ENCODE results near the gene CXXC5. TPM values are rescaled to one million over a fixed set of nuclear protein-coding genes. Genes with fewer than 3 reads are reported as not detected.
A peak's percentile ranks its signal among the peaks of the same experiment; 100 is the strongest.

The CXXC5 gene
- total RNA-seq, 4 donors from 2014 or later, result 52.3 to 81.8 (median 62.6) TPM

DNA sequence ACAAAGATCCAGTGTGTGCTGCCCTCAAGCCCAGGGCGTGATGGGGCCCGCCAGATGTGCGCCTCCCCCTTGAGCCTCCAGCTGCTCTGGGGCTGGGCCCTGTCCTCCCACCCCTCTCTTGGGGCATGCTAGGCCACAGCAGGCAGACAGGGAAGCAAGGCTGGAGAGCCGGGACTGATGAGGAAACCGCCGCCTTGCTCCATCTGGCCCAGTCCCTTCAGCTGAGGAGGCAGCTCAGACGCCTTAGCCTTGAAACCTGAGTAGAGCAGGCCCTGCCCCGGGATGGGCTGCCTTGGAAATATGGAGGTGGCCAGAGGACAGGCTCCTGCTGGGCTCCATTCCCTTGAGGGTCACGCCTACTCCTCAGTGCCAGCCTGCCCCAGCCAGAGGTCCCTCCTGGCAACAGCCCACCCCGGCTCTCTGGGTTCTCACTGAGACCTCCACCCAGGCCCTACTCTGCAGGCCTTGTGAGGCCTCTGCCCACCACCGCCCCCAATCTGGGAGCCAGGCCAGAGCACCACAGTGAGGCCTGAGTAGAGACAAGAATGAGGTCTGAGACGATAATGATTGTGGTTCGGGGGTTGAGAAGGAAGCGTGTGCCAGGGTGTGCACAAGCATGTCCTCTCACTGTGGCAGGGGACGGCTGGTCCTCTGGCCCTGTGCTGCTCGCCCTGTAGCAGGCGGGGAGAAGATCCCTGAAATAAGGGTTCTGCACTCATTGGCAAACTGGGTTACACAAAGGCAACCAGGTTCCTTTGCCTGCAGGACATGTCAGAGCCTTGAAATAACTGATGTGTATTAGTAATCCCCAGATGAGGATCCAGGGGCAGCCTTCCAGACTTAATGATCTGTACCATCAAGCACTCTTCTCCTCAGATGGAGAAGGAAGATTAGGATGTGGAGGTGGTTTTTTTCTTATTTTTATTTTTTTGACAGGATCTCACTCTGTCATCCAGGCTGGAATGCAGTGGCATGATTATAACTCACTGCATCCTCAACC lies 30.9 kb downstream of the CXXC5 start:
- DNase-seq, result no peak
- H3K27ac ChIP-seq, result peak overlapping the region in 2 of 3 donors; percentile 9 to 18
- peaks cover 17 to 29% of the 10 kb centered on the region in 2 donors for H3K36me3 ChIP-seq
- no peak overlapping the region for H3K4me3 ChIP-seq (replicated peaks in 1 of 3)
- TF ChIP-seq, protein P1, sequence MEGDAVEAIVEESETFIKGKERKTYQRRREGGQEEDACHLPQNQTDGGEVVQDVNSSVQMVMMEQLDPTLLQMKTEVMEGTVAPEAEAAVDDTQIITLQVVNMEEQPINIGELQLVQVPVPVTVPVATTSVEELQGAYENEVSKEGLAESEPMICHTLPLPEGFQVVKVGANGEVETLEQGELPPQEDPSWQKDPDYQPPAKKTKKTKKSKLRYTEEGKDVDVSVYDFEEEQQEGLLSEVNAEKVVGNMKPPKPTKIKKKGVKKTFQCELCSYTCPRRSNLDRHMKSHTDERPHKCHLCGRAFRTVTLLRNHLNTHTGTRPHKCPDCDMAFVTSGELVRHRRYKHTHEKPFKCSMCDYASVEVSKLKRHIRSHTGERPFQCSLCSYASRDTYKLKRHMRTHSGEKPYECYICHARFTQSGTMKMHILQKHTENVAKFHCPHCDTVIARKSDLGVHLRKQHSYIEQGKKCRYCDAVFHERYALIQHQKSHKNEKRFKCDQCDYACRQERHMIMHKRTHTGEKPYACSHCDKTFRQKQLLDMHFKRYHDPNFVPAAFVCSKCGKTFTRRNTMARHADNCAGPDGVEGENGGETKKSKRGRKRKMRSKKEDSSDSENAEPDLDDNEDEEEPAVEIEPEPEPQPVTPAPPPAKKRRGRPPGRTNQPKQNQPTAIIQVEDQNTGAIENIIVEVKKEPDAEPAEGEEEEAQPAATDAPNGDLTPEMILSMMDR (IDR thresholded peaks at IDR 0.05), result no peak
- no peak for TF ChIP-seq POLR2A (IDR thresholded peaks at IDR 0.05)
- H3K9me3 ChIP-seq, result no peaks in the 10 kb centered on the region
- H3K27me3 ChIP-seq, result no peaks in the 10 kb centered on the region
- intact Hi-C loops (cut with DNase I), result no loop called here
- 71 to 78% methylated on average over 6 to 9 of the region's 17 CpGs for WGBS, 2 donors
- peaks cover 19 to 48% of the 10 kb centered on the region in 2 donors for H3K4me1 ChIP-seq

DNA sequence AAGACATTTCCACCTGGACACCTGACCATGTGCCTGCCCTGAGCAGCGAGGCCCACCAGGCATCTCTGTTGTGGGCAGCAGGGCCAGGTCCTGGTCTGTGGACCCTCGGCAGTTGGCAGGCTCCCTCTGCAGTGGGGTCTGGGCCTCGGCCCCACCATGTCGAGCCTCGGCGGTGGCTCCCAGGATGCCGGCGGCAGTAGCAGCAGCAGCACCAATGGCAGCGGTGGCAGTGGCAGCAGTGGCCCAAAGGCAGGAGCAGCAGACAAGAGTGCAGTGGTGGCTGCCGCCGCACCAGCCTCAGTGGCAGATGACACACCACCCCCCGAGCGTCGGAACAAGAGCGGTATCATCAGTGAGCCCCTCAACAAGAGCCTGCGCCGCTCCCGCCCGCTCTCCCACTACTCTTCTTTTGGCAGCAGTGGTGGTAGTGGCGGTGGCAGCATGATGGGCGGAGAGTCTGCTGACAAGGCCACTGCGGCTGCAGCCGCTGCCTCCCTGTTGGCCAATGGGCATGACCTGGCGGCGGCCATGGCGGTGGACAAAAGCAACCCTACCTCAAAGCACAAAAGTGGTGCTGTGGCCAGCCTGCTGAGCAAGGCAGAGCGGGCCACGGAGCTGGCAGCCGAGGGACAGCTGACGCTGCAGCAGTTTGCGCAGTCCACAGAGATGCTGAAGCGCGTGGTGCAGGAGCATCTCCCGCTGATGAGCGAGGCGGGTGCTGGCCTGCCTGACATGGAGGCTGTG lies 32.4 kb downstream of the CXXC5 start:
- DNase-seq, result no peak
- 97 to 98% methylated on average over 29 to 33 of the region's 36 CpGs for WGBS, 2 donors
- intact Hi-C loops (cut with DNase I), result loop anchor here (10.0 kb wide), 1 partner anchor 84 kb away; no protein-coding TSS in a partner anchor

DNA sequence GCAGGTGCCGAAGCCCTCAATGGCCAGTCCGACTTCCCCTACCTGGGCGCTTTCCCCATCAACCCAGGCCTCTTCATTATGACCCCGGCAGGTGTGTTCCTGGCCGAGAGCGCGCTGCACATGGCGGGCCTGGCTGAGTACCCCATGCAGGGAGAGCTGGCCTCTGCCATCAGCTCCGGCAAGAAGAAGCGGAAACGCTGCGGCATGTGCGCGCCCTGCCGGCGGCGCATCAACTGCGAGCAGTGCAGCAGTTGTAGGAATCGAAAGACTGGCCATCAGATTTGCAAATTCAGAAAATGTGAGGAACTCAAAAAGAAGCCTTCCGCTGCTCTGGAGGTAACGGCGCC lies 32.9 kb downstream of the CXXC5 start:
- 96 to 98% methylated on average over 20 to 22 of the region's 22 CpGs for WGBS, 2 donors
- intact Hi-C loops (cut with DNase I), result loop anchor here (10.0 kb wide), 1 partner anchor 84 kb away; no protein-coding TSS in a partner anchor
- no peaks in the 10 kb centered on the region for H3K9me3 ChIP-seq

More for the DNA sequence above, 32.4 kb downstream of the CXXC5 start:
- TF ChIP-seq, protein P1 (IDR thresholded peaks at IDR 0.05), result no peak
- TF ChIP-seq POLR2A (IDR thresholded peaks at IDR 0.05), result no peak
- Histone ChIP-seq H3K4me1 (peaks cover 14 to 43% of the 10 kb centered on the region in 2 donors), H3K9me3 (no peaks in the 10 kb centered on the region), H3K4me3 (replicated peaks in 1 of 3) (no peak overlapping the region), H3K36me3 (peaks cover 17 to 31% of the 10 kb centered on the region in 2 donors), H3K27ac (no peak overlapping the region), H3K27me3 (no peaks in the 10 kb centered on the region)

DNA sequence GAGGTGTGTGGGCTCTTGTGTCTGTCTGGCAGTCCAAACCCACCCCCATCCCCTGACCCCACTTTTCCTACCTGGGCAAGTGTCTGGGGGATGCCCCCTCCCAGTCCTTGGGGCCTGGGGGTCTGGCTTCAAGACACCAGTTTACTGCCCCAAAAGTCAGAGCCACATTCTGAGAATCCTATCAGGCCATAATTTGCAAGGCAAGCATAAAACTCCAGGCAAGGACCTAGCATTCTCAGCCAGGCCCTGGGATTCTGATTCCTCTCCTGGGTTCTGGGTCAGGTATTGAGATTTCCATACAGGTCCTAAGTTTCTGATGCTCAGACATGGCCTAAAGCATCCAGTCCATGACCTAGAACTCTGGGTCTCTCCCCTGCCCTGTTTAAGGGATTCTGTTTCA lies 33.3 kb downstream of the CXXC5 start:
- H3K27ac ChIP-seq, result no peak overlapping the region
- no peak for TF ChIP-seq POLR2A (IDR thresholded peaks at IDR 0.05)
- H3K4me3 ChIP-seq (replicated peaks in 1 of 3), result no peak overlapping the region
- DNase-seq, result no peak
- peaks cover 17 to 31% of the 10 kb centered on the region in 2 donors for H3K36me3 ChIP-seq
- intact Hi-C loops (cut with DNase I), result loop anchor here (10.0 kb wide), 1 partner anchor 83 kb away; no protein-coding TSS in a partner anchor
- peaks cover 14 to 39% of the 10 kb centered on the region in 2 donors for H3K4me1 ChIP-seq
- H3K27me3 ChIP-seq, result no peaks in the 10 kb centered on the region
- H3K9me3 ChIP-seq, result no peaks in the 10 kb centered on the region

More for the DNA sequence above, 32.9 kb downstream of the CXXC5 start:
- DNase-seq, result no peak
- H3K27ac ChIP-seq, result no peak overlapping the region
- peaks cover 17 to 31% of the 10 kb centered on the region in 2 donors for H3K36me3 ChIP-seq
- peaks cover 14 to 40% of the 10 kb centered on the region in 2 donors for H3K4me1 ChIP-seq
- TF ChIP-seq, protein P1 (IDR thresholded peaks at IDR 0.05), result no peak
- TF ChIP-seq POLR2A (IDR thresholded peaks at IDR 0.05), result no peak
- H3K27me3 ChIP-seq, result no peaks in the 10 kb centered on the region
- no peak overlapping the region for H3K4me3 ChIP-seq (replicated peaks in 1 of 3)
